C4-2B (cell line): ENCODE measurements around the gene TMEM116.
"Not testable (repeated sequence)": the region's sequence is repeated elsewhere in the genome, so short reads cannot be mapped to it uniquely, and the experiment has no call there.

Source experiments
- H3K27ac ChIP-seq: fragments of 450-650 bp; 2 replicates; pipeline ENCODE4 v1.5.1; 2017
- ZFX ChIP-seq: fragments of 450-650 bp; IDR thresholded peaks from 2 replicates; pipeline ENCODE4 v1.6.1; 2017
- TF ChIP-seq, protein P1 (sequence below): fragments of 450-650 bp; conservative IDR thresholded peaks from 2 replicates; pipeline ENCODE4 v1.5.1; 2017; ENCODE audit warnings: mild to moderate bottlenecking

Gene TMEM116

GRCh38 chr12:111954969-111955368, 58.0 kb downstream of the TMEM116 start:
- no peak overlapping the region; the same call in 1 of the 2 replicates for H3K27ac ChIP-seq
- no peak for TF ChIP-seq ZFX
- TF ChIP-seq, protein P1, sequence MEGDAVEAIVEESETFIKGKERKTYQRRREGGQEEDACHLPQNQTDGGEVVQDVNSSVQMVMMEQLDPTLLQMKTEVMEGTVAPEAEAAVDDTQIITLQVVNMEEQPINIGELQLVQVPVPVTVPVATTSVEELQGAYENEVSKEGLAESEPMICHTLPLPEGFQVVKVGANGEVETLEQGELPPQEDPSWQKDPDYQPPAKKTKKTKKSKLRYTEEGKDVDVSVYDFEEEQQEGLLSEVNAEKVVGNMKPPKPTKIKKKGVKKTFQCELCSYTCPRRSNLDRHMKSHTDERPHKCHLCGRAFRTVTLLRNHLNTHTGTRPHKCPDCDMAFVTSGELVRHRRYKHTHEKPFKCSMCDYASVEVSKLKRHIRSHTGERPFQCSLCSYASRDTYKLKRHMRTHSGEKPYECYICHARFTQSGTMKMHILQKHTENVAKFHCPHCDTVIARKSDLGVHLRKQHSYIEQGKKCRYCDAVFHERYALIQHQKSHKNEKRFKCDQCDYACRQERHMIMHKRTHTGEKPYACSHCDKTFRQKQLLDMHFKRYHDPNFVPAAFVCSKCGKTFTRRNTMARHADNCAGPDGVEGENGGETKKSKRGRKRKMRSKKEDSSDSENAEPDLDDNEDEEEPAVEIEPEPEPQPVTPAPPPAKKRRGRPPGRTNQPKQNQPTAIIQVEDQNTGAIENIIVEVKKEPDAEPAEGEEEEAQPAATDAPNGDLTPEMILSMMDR, result no peak

GRCh38 chr12:111953455-111953854, 59.5 kb downstream of the TMEM116 start:
- TF ChIP-seq, protein P1, result no peak
- no peak for TF ChIP-seq ZFX

GRCh38 chr12:111952084-111952787, 60.7 kb downstream of the TMEM116 start:
- not testable (repeated sequence) for H3K27ac ChIP-seq

More at GRCh38 chr12:111953455-111953854, 59.5 kb downstream of the TMEM116 start:
- H3K27ac ChIP-seq, result no peak overlapping the region

DNA sequence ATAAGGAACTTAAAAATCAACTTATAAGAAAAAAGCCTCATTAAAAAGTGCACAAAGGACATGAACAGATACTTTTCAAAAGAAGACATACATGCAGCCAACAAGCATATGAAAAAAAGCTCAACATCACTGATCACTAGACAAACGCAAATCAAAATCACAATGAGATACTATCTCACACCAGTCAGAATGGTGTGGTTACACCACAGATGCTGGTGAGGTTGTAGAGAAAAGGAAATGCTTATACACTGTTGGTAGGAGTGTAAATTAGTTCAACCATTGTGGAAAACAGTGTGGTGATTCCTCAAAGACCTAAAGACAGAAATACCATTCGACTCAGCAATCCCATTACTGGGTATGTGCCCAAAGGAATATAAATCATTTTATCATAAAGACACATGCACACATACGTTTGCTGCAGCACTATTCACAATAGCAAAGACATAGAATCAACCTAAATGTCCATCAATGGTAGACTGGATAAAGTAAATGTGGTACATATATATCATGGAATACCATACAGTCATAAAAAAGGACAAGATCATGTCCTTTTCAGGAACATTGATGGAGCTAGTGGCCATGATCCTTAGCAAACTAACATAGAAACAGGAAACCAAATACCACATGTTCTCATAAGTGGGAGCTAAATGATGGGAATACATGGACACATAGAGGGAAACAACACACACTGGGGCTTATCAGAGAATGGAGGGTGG, 61.8 kb downstream of the TMEM116 start:
- not testable (repeated sequence) for H3K27ac ChIP-seq

DNA sequence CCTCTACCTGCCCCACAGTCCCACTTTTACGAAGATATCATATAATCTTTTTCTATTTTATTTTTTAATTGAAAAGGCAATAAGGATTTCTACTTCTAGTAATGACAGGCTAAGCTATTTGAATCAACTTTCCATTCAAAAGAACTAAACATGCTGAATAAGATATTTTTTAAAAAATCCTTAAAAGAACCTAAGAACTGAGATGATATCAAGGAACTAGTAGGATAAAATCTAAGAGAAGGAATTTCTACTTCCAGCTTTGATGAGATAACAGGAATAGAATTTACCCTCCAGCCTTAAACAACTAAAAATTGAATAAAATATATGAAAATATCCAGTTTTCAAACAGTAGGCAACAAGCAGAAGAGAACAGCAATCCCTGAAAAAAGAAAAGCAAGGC, 69.0 kb downstream of the TMEM116 start:
- no peak overlapping the region for H3K27ac ChIP-seq
- no peak for TF ChIP-seq ZFX
- TF ChIP-seq, protein P1, result no peak

- no peak overlapping the region for H3K27ac ChIP-seq
- TF ChIP-seq, protein P1, result no peak
- TF ChIP-seq ZFX, result no peak
These were observed 70.4 kb downstream of the TMEM116 start for GRCh38 chr12:111942557-111942956.

GRCh38 chr12:111937429-111937828, 75.5 kb downstream of the TMEM116 start:
- no peak overlapping the region for H3K27ac ChIP-seq
- no peak for TF ChIP-seq ZFX
- TF ChIP-seq, protein P1, result no peak

DNA sequence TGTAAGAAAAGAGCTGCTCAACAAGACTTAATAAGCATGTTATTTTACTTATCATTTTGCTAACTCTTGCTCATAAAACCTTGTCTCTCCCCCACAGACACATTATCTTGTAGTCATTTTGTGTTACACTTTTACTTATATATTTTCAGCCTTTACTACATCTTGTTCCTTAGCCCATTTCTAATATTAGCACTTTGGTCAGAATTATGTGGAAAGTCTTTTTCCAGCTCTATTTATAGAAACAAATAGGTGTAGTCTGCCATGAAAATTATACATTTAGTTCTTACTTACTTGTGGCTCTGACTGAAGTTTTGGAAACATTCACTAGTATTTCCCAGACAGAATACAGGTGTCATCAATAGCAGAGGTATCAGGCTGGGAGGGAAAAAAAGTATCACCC, 76.1 kb downstream of the TMEM116 start:
- H3K27ac ChIP-seq, result no peak overlapping the region
- TF ChIP-seq, protein P1, result no peak
- TF ChIP-seq ZFX, result no peak
